ENCODE data around the gene L3HYPDH.

DNA sequence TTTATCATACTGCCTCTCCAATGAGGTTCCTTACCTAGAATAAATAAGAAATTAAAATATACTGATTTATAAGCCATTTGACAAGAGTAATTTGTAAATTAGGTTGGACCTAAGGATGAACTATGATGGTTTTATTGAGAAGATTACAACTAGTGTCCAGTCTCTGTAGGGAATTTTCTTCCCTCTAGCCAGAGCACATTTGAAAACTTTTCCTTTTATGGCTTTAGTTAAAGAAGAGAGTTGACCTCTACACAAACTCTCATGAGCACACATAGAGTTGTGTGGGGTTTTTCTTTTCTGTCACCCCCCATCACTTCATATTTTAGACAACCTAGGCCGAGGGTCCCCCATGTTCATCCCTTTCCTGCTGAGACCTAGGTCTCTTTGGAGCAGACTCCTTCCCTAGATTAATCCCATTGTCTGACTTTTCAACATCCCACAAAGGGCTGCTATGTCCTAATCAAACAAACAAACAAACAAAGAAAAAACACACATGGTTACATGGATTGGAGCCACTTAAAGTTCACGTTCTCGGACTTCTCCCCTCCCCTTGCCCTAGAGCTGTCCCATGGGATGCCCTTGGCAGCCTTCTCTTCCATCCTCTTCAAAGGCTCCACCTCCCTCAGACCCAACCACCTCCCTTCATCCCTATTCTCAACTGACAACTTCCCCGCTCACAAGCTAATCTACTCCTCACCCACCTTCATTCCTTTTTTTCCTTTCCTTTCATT lies 59.7 kb downstream of the L3HYPDH start:
- TF ChIP-seq ZNF274 (IDR thresholded peaks at IDR 0.05; ENCODE audit: low read depth, low read length) (no peak), YY1 (IDR thresholded peaks at IDR 0.05; ENCODE audit: insufficient read depth, insufficient read length) (no peak)

Data from NT2/D1 (cell line).